Liver (tissue), 9 donors: ENCODE data around the gene TRIM9. TPM values are rescaled to one million over a fixed set of nuclear protein-coding genes. Genes with fewer than 3 reads are reported as not detected.

Source experiments
- DNase-seq: peaks from one replicate; pipeline ENCODE4 v3.0.0-alpha.2; 2017; ENCODE audit warnings: low spot score
- H3K27ac ChIP-seq, 2 donors: one replicate each; pipeline ENCODE4 v1.7.0; 2013; ENCODE audit warnings: inconsistent platforms in 2 of 2, low read length in 2 of 2, control low read depth in 1 of 2, low read depth in 1 of 2, mild to moderate bottlenecking in 1 of 2
- H3K27me3 ChIP-seq, 4 donors: one replicate each; pipeline versions ENCODE4 v1.6.1 to v1.7.0; 2013; ENCODE audit warnings: low read length in 3 of 4, inconsistent platforms in 1 of 4, mild to moderate bottlenecking in 1 of 4, moderate library complexity in 1 of 4; ENCODE audit not compliant: control insufficient read depth in 4 of 4, insufficient read depth in 4 of 4
- H3K36me3 ChIP-seq, 4 donors: one replicate each; pipeline versions ENCODE4 v1.6.1 to v1.7.0; 2013; ENCODE audit warnings: low read length in 3 of 4, mild to moderate bottlenecking in 3 of 4, low read depth in 1 of 4, moderate library complexity in 1 of 4; ENCODE audit not compliant: control insufficient read depth in 4 of 4, insufficient read depth in 3 of 4
- H3K4me1 ChIP-seq, 4 donors: one replicate each; pipeline versions ENCODE4 v1.6.1 to v1.7.0; 2013; ENCODE audit warnings: low read length in 3 of 4, mild to moderate bottlenecking in 3 of 4, moderate library complexity in 1 of 4; ENCODE audit not compliant: control insufficient read depth in 4 of 4, insufficient read depth in 4 of 4
- H3K4me3 ChIP-seq, 3 donors: one replicate each; pipeline versions ENCODE4 v1.6.1 to v1.7.0; 2013; ENCODE audit warnings: low read length in 3 of 3, control low read depth in 1 of 3, low read depth in 1 of 3, mild to moderate bottlenecking in 1 of 3
- H3K9ac ChIP-seq, 2 donors: one replicate each; pipeline ENCODE4 v1.7.0; 2013; ENCODE audit warnings: low read length in 2 of 2, mild to moderate bottlenecking in 2 of 2, moderate library complexity in 2 of 2, control low read depth in 1 of 2, low read depth in 1 of 2
- H3K9me3 ChIP-seq, 4 donors: one replicate each; pipeline versions ENCODE4 v1.6.1 to v1.7.0; 2013; ENCODE audit warnings: low read length in 3 of 4; ENCODE audit not compliant: control insufficient read depth in 4 of 4
- CTCF ChIP-seq: fragments of 150-350 bp; IDR thresholded peaks from 2 replicates; pipeline ENCODE4 v1.5.1; 2017; ENCODE audit warnings: improper control_type of control experiment, low read depth, low read length; ENCODE audit not compliant: missing input control
- EGR1 ChIP-seq, 2 donors: IDR thresholded peaks; 2 replicates each; pipeline ENCODE4 v1.6.1; 2016 to 2018; ENCODE audit warnings: antibody characterized with exemption in 2 of 2, low read depth in 2 of 2
- FOXA1 ChIP-seq: IDR thresholded peaks from 2 replicates; pipeline ENCODE4 v1.6.1; 2016; ENCODE audit warnings: antibody characterized with exemption
- FOXA2 ChIP-seq: IDR thresholded peaks from 2 replicates; pipeline ENCODE4 v1.6.1; 2016; ENCODE audit warnings: antibody characterized with exemption
- GABPA ChIP-seq, 2 donors: IDR thresholded peaks in 1 of 2; conservative IDR thresholded peaks in 1 of 2; 2 replicates each; pipeline ENCODE4 v1.6.1; 2016; ENCODE audit warnings: antibody characterized with exemption in 2 of 2, mild to moderate bottlenecking in 1 of 2, moderate library complexity in 1 of 2
- HNF4A ChIP-seq, 2 donors: conservative IDR thresholded peaks; 2 replicates each; pipeline ENCODE4 v1.6.1; 2016; ENCODE audit warnings: antibody characterized with exemption in 2 of 2, mild to moderate bottlenecking in 2 of 2
- HNF4G ChIP-seq: IDR thresholded peaks from 2 replicates; pipeline ENCODE4 v1.6.1; 2016; ENCODE audit warnings: antibody characterized with exemption
- JUND ChIP-seq, 2 donors: IDR thresholded peaks; 2 replicates each; pipeline ENCODE4 v1.6.1; 2016; ENCODE audit warnings: antibody characterized with exemption in 2 of 2
- RAD21 ChIP-seq, 2 donors: IDR thresholded peaks; 2 replicates each; pipeline ENCODE4 v1.6.1; 2016; ENCODE audit warnings: antibody characterized with exemption in 2 of 2, mild to moderate bottlenecking in 2 of 2
- RXRA ChIP-seq, 2 donors: IDR thresholded peaks; 2 replicates each; pipeline ENCODE4 v1.6.1; 2017 to 2018; ENCODE audit warnings: antibody characterized with exemption in 2 of 2, mild to moderate bottlenecking in 1 of 2
- SP1 ChIP-seq: IDR thresholded peaks from 2 replicates; pipeline ENCODE4 v1.6.1; 2018; ENCODE audit warnings: antibody characterized with exemption, mild to moderate bottlenecking
- TAF1 ChIP-seq: conservative IDR thresholded peaks from 2 replicates; pipeline ENCODE4 v1.6.1; 2016; ENCODE audit warnings: antibody characterized with exemption, mild to moderate bottlenecking
- YY1 ChIP-seq: IDR thresholded peaks from 2 replicates; pipeline ENCODE4 v1.6.1; 2016; ENCODE audit warnings: antibody characterized with exemption, mild to moderate bottlenecking
- WGBS: extraction: QIAGEN DNeasy Blood & Tissue Kit; methylation state at CpG from one replicate; pipeline ENCODE4 v1.1.7; 2013; 5-methylcytosine and 5-hydroxymethylcytosine counted together
- polyA plus RNA-seq, 2 donors: library from polyadenylated mRNA; stranded (reverse) in 1 of 2; unstranded in 1 of 2; fragments of 200-250 nt in 1 of 2; fragments of >200 nt in 1 of 2; fragmentation: Nextera tagmentation in 1 of 2; extraction: Ambion mirVana in 1 of 2; gene quantifications; one replicate each; pipeline versions ENCODE4 v1.2.1 to v1.2.3, GENCODE V29; 2013 to 2015
- total RNA-seq, 2 donors: library from RNA; depleted of rRNA; stranded (reverse); fragments of >200 nt; gene quantifications; one replicate each; pipeline ENCODE4 v1.2.3, GENCODE V29; 2014
- TF ChIP-seq, protein P1 (sequence below): IDR thresholded peaks from 2 replicates; pipeline ENCODE4 v1.6.1; 2016; ENCODE audit warnings: antibody characterized with exemption, mild to moderate bottlenecking
- TF ChIP-seq, protein P2 (sequence below): IDR thresholded peaks from 2 replicates; pipeline ENCODE4 v1.6.1; 2016; ENCODE audit warnings: antibody characterized with exemption
- TF ChIP-seq, protein P3 (sequence below): IDR thresholded peaks from 2 replicates; pipeline ENCODE4 v1.6.1; 2016; ENCODE audit warnings: antibody characterized with exemption
- donor health status: healthy.
- donor health status: healthy.
- donor health status: healthy.
- donor health status: healthy.
- donor health status: healthy.

TRIM9 gene
- total RNA-seq (1 to 10 TPM in 1 of 2 donors, under 1 TPM in 1; 0.14 to 1.6 TPM), polyA plus RNA-seq (under 1 TPM; 0.09 to 0.22 TPM)

GRCh38 chr14:51094901-51095853 lies at the start of gene TRIM9:
TRIM9 (minus strand) TSS chr14:51095105; CDS start chr14:51094939, 166 bp downstream.
- H3K9me3 ChIP-seq = peaks cover 0 to 3% (median 0%) of the 10 kb centered on the region in 4 donors
- WGBS = 2% methylated on average over 83 of the region's 83 CpGs
- peaks cover 0 to 13% (median 7%) of the 10 kb centered on the region in 4 donors for H3K27me3 ChIP-seq
- DNase-seq = peak; percentile 80
- TF ChIP-seq FOXA1 (no peak), HNF4A (conservative IDR thresholded peaks at IDR 0.05) (no peak), SP1 (peak; percentile 67)
- TF ChIP-seq, protein P1, sequence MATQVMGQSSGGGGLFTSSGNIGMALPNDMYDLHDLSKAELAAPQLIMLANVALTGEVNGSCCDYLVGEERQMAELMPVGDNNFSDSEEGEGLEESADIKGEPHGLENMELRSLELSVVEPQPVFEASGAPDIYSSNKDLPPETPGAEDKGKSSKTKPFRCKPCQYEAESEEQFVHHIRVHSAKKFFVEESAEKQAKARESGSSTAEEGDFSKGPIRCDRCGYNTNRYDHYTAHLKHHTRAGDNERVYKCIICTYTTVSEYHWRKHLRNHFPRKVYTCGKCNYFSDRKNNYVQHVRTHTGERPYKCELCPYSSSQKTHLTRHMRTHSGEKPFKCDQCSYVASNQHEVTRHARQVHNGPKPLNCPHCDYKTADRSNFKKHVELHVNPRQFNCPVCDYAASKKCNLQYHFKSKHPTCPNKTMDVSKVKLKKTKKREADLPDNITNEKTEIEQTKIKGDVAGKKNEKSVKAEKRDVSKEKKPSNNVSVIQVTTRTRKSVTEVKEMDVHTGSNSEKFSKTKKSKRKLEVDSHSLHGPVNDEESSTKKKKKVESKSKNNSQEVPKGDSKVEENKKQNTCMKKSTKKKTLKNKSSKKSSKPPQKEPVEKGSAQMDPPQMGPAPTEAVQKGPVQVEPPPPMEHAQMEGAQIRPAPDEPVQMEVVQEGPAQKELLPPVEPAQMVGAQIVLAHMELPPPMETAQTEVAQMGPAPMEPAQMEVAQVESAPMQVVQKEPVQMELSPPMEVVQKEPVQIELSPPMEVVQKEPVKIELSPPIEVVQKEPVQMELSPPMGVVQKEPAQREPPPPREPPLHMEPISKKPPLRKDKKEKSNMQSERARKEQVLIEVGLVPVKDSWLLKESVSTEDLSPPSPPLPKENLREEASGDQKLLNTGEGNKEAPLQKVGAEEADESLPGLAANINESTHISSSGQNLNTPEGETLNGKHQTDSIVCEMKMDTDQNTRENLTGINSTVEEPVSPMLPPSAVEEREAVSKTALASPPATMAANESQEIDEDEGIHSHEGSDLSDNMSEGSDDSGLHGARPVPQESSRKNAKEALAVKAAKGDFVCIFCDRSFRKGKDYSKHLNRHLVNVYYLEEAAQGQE = peak; percentile 94
- no peak within 1 kb of the TSS for H3K9ac ChIP-seq
- no peak within 1 kb of the TSS for H3K27ac ChIP-seq
- H3K4me1 ChIP-seq = peaks cover 16 to 25% (median 20%) of the 10 kb centered on the region in 4 donors
- no peaks in the 10 kb centered on the region for H3K36me3 ChIP-seq
- H3K4me3 ChIP-seq = peak within 1 kb of the TSS; percentile 49 to 64 (median 54)

DNA sequence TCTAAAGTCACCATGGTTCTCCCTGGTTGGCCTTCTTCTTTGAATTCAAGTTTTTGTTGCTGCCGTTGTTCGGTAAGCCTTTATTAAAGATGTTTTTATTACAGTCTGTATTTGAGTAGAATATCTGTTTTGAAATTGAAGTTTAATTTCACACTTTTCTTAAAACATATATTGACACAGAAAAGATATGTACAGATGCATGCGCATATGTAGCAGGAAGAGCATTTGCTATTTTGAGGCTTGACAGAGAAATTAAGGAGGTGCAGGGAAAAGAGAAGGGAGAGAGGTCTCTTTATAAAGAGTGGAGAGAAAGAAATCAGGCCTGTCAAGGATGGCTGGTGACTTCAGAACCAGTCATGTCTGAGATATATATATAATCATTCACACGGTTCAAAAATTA lies 46.0 kb upstream of the TRIM9 start:
- no peak for DNase-seq
- H3K27me3 ChIP-seq = no peaks in the 10 kb centered on the region
- no peak overlapping the region for H3K4me3 ChIP-seq
- H3K27ac ChIP-seq = no peak overlapping the region
- no peak for TF ChIP-seq FOXA1
- TF ChIP-seq, protein P2, sequence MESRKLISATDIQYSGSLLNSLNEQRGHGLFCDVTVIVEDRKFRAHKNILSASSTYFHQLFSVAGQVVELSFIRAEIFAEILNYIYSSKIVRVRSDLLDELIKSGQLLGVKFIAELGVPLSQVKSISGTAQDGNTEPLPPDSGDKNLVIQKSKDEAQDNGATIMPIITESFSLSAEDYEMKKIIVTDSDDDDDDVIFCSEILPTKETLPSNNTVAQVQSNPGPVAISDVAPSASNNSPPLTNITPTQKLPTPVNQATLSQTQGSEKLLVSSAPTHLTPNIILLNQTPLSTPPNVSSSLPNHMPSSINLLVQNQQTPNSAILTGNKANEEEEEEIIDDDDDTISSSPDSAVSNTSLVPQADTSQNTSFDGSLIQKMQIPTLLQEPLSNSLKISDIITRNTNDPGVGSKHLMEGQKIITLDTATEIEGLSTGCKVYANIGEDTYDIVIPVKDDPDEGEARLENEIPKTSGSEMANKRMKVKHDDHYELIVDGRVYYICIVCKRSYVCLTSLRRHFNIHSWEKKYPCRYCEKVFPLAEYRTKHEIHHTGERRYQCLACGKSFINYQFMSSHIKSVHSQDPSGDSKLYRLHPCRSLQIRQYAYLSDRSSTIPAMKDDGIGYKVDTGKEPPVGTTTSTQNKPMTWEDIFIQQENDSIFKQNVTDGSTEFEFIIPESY = no peak
- TF ChIP-seq FOXA2 = no peak
- TF ChIP-seq, protein P3, sequence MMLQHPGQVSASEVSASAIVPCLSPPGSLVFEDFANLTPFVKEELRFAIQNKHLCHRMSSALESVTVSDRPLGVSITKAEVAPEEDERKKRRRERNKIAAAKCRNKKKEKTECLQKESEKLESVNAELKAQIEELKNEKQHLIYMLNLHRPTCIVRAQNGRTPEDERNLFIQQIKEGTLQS = no peak
- TF ChIP-seq RXRA (IDR thresholded peaks at IDR 0.05) = no peak
- TF ChIP-seq YY1 = no peak
- TF ChIP-seq RAD21 (IDR thresholded peaks at IDR 0.05) = no peak
- no peak for TF ChIP-seq CTCF
- no peak for TF ChIP-seq HNF4G
- no peak for TF ChIP-seq EGR1 (IDR thresholded peaks at IDR 0.05; ENCODE audit: low read depth in 2 of 2)
- TF ChIP-seq, protein P1 = no peak
- no peak for TF ChIP-seq HNF4A (conservative IDR thresholded peaks at IDR 0.05)
- TF ChIP-seq JUND (IDR thresholded peaks at IDR 0.05) = no peak
- TF ChIP-seq GABPA (IDR thresholded peaks at IDR 0.05 in 1 of 2, conservative IDR thresholded peaks at IDR 0.05 in 1 of 2) = no peak
- TF ChIP-seq TAF1 = no peak
- H3K36me3 ChIP-seq = no peaks in the 10 kb centered on the region
- no peak overlapping the region for H3K9ac ChIP-seq
- no peaks in the 10 kb centered on the region for H3K9me3 ChIP-seq
- H3K4me1 ChIP-seq = no peaks in the 10 kb centered on the region
- 95% methylated on average over 4 of the region's 4 CpGs for WGBS
